Endothelial cell of umbilical vein (primary cell): Measurements from ENCODE around the gene FLACC1. TPM values are rescaled to one million over a fixed set of nuclear protein-coding genes. Genes with fewer than 3 reads are reported as not detected.

Experiments
- BruUV-seq: library from RNA; stranded (reverse); fragments of 400-500 nt; replicated peaks from 2 replicates; lab custom pipeline; 2021; lab: Mats Ljungman, UMichigan
- CTCF ChIA-PET: fragments of 300-600, 350-600 bp; sonication (Branson Sonifier 250); formaldehyde crosslinking; loops from one replicate; lab custom pipeline; 2021; ENCODE audit warnings: antibody characterized with exemption, inconsistent platforms; lab: Charles Lee
- POLR2A ChIA-PET: fragments of 300-600, 350-600 bp; sonication (Branson Sonifier 250); formaldehyde crosslinking; loops from one replicate; lab custom pipeline; 2021; ENCODE audit warnings: antibody characterized with exemption, inconsistent platforms; lab: Charles Lee
- DNase-seq: peaks from one replicate; pipeline ENCODE4 v3.0.0-alpha.2; 2011; ENCODE audit warnings: low read depth, low spot score
- FAIRE-seq: peaks from 2 replicates; lab custom pipeline; 2011; peaks lifted over from hg19 to GRCh38; lab: Jason Lieb, UNC
- H2AFZ ChIP-seq: 2 replicates; pipeline ENCODE4 v1.6.0; 2012; ENCODE audit warnings: low read depth, low read length, control low read depth, inconsistent platforms
- H3K27ac ChIP-seq: 2 replicates; pipeline ENCODE4 v1.5.1; 2011; ENCODE audit warnings: low read depth, mild to moderate bottlenecking, control low read depth, low read length, moderate library complexity; ENCODE audit not compliant: insufficient read depth
- H3K27me3 ChIP-seq, 2 experiments: 2 replicates each; pipeline versions ENCODE4 v1.6.0 to v1.6.1; 2011; ENCODE audit warnings: low read length in 2 of 2, mixed read lengths in 1 of 2; ENCODE audit not compliant: control insufficient read depth in 2 of 2, insufficient read depth in 2 of 2
- H3K36me3 ChIP-seq, 2 experiments: 2 replicates in 1 of 2; 3 replicates in 1 of 2; pipeline ENCODE4 v1.5.1; 2011; ENCODE audit warnings: low read length in 2 of 2, mild to moderate bottlenecking in 1 of 2, moderate library complexity in 1 of 2; ENCODE audit not compliant: control insufficient read depth in 2 of 2, insufficient read depth in 2 of 2; ENCODE audit errors: extremely low read depth in 1 of 2
- H3K4me1 ChIP-seq: 3 replicates; pipeline ENCODE4 v1.5.1; 2011; ENCODE audit warnings: mild to moderate bottlenecking, low read length; ENCODE audit not compliant: control insufficient read depth, insufficient read depth; ENCODE audit errors: extremely low read depth
- H3K4me2 ChIP-seq: 2 replicates; pipeline ENCODE4 v1.6.1; 2011; ENCODE audit warnings: low read length, control low read depth, mixed read lengths; ENCODE audit not compliant: insufficient read depth
- H3K4me3 ChIP-seq, 3 experiments: fragments of 200-600 bp in 1 of 3; sonication (generic), shearing (Covaris generic) in 1 of 3; replicated peaks in 1 of 3; 2 replicates each; pipeline ENCODE4 v1.5.1; 2011 to 2016; ENCODE audit warnings: control low read depth in 3 of 3, low read length in 3 of 3, mild to moderate bottlenecking in 2 of 3, inconsistent platforms in 1 of 3, low read depth in 1 of 3, moderate library complexity in 1 of 3; ENCODE audit not compliant: insufficient read depth in 1 of 3
- H3K79me2 ChIP-seq: 2 replicates; pipeline ENCODE4 v1.6.0; 2012; ENCODE audit warnings: low read length, inconsistent platforms; ENCODE audit not compliant: control insufficient read depth, insufficient read depth
- H3K9ac ChIP-seq: replicated peaks from 2 replicates; pipeline ENCODE3; 2011; ENCODE audit warnings: low read length, control low read depth; ENCODE audit not compliant: insufficient read depth; ENCODE audit errors: extremely low read depth
- H3K9me1 ChIP-seq: replicated peaks from 3 replicates; pipeline ENCODE4 v1.6.0; 2011; ENCODE audit warnings: mild to moderate bottlenecking, low read length; ENCODE audit not compliant: control insufficient read depth, insufficient read depth; ENCODE audit errors: extremely low read depth
- H3K9me3 ChIP-seq: replicated peaks from 2 replicates; pipeline ENCODE4 v1.5.1; 2012; ENCODE audit warnings: low read length, inconsistent platforms; ENCODE audit not compliant: control insufficient read depth, insufficient read depth
- H4K20me1 ChIP-seq: replicated peaks from 2 replicates; pipeline ENCODE3; 2011; ENCODE audit warnings: mild to moderate bottlenecking, low read length; ENCODE audit not compliant: control insufficient read depth, insufficient read depth; ENCODE audit errors: extremely low read depth
- EZH2 ChIP-seq: IDR thresholded peaks from 2 replicates; pipeline ENCODE4 v1.6.1; 2012; ENCODE audit warnings: borderline replicate concordance, low read depth, mild to moderate bottlenecking, moderate library complexity, low read length, inconsistent platforms; ENCODE audit not compliant: severe bottlenecking
- FOS ChIP-seq: IDR thresholded peaks from 2 replicates; pipeline ENCODE4 v1.6.1; 2011; ENCODE audit warnings: mild to moderate bottlenecking, low read length, moderate library complexity, borderline replicate concordance; ENCODE audit not compliant: insufficient read depth
- GATA2 ChIP-seq: IDR thresholded peaks from 2 replicates; pipeline ENCODE4 v1.7.0; 2011; ENCODE audit warnings: low read depth, mild to moderate bottlenecking, moderate library complexity, mixed read lengths, low read length; ENCODE audit not compliant: insufficient read length, insufficient read depth
- JUN ChIP-seq: IDR thresholded peaks from 2 replicates; pipeline ENCODE4 v1.6.1; 2011; ENCODE audit warnings: borderline replicate concordance, low read depth; ENCODE audit not compliant: insufficient read length, insufficient read depth
- MYC ChIP-seq: IDR thresholded peaks from one replicate; pipeline ENCODE4 v1.6.1; 2011; ENCODE audit warnings: mild to moderate bottlenecking, low read depth, low read length
- POLR2A ChIP-seq: IDR thresholded peaks from 2 replicates; pipeline ENCODE4 v1.6.1; 2012; ENCODE audit warnings: low read depth, mild to moderate bottlenecking, control low read depth, low read length
- POLR2AphosphoS5 ChIP-seq: IDR thresholded peaks from 2 replicates; pipeline ENCODE4 v1.6.1; 2012; ENCODE audit warnings: low read depth, mild to moderate bottlenecking, control low read depth, low read length, moderate library complexity; ENCODE audit not compliant: insufficient read depth
- dilution Hi-C: fragments of 300-500 bp; cut with MboI; formaldehyde crosslinking; loops from one replicate; pipeline ENCODE4 v1.15.0; 2019; ENCODE audit warnings: low sequenced_read_pairs; ENCODE audit not compliant: extremely low pct_ligation_motif_present
- intact Hi-C: fragments of 100-400 bp; cut with micrococcal nuclease; formaldehyde crosslinking; loops from one replicate; pipeline ENCODE4 v1.10.0; 2022
- polyA plus RNA-seq, 4 experiments: library from polyadenylated mRNA; depleted of rRNA in 3 of 4; stranded (reverse) in 3 of 4; unstranded in 1 of 4; fragments of >200 nt; gene quantifications; 2 replicates each; pipeline versions ENCODE4 v1.2.1 to v1.2.3, GENCODE V29; 2011 to 2012; ENCODE audit warnings: missing spikeins in 1 of 4
- total RNA-seq: library from RNA; stranded (reverse); gene quantifications from 2 replicates; pipeline ENCODE4 v1.2.3, GENCODE V29; 2021
- TF ChIP-seq, protein P1 (sequence below): IDR thresholded peaks from 2 replicates; pipeline ENCODE4 v1.6.1; 2011; ENCODE audit not compliant: insufficient read depth, insufficient read length
- TF ChIP-seq, protein P2 (sequence below), 2 donors: IDR thresholded peaks; 1 replicate in 1 of 2; 2 replicates in 1 of 2; pipeline ENCODE4 v1.5.1; 2011; ENCODE audit warnings: low read length in 2 of 2, mild to moderate bottlenecking in 2 of 2, moderate library complexity in 2 of 2, control low read depth in 1 of 2, inconsistent platforms in 1 of 2, low read depth in 1 of 2; ENCODE audit not compliant: insufficient read depth in 1 of 2; ENCODE audit errors: extremely low read depth in 1 of 2

The FLACC1 gene
- total and polyA plus RNA-seq, 2 donors (not counting 3 experiments of a cell fraction or from before 2014, with no cell fraction given), result 0.11 to 1.4 TPM

- no peak overlapping the region for H3K4me3 ChIP-seq
- no peak for TF ChIP-seq POLR2A
- TF ChIP-seq, protein P1, sequence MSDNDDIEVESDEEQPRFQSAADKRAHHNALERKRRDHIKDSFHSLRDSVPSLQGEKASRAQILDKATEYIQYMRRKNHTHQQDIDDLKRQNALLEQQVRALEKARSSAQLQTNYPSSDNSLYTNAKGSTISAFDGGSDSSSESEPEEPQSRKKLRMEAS, result no peak
- TF ChIP-seq POLR2AphosphoS5, result no peak
- no peak for TF ChIP-seq EZH2
- TF ChIP-seq FOS, result no peak
- TF ChIP-seq JUN, result no peak
- TF ChIP-seq GATA2, result no peak
- TF ChIP-seq MYC, result no peak
- TF ChIP-seq, protein P2, sequence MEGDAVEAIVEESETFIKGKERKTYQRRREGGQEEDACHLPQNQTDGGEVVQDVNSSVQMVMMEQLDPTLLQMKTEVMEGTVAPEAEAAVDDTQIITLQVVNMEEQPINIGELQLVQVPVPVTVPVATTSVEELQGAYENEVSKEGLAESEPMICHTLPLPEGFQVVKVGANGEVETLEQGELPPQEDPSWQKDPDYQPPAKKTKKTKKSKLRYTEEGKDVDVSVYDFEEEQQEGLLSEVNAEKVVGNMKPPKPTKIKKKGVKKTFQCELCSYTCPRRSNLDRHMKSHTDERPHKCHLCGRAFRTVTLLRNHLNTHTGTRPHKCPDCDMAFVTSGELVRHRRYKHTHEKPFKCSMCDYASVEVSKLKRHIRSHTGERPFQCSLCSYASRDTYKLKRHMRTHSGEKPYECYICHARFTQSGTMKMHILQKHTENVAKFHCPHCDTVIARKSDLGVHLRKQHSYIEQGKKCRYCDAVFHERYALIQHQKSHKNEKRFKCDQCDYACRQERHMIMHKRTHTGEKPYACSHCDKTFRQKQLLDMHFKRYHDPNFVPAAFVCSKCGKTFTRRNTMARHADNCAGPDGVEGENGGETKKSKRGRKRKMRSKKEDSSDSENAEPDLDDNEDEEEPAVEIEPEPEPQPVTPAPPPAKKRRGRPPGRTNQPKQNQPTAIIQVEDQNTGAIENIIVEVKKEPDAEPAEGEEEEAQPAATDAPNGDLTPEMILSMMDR (IDR thresholded peaks at IDR 0.05; ENCODE audit: extremely low read depth in 1 of 2, insufficient read depth in 1 of 2, low read depth in 1 of 2, low read length in 2 of 2), result no peak
- ChIA-PET CTCF (interaction anchor here (2.6 kb wide), 1 partner anchor 14 kb away, joined by 15 read pairs; no protein-coding TSS in a partner anchor), POLR2A (no interaction called here)
- H2AFZ ChIP-seq, result no peak overlapping the region
- H3K9me1 ChIP-seq, result no peaks in the 10 kb centered on the region
- no peaks in the 10 kb centered on the region for H4K20me1 ChIP-seq
- H3K4me1 ChIP-seq, result no peaks in the 10 kb centered on the region
- DNase-seq (no peak), FAIRE-seq (no peak)
- dilution Hi-C loops, result no loop called here
- no peak overlapping the region for H3K27ac ChIP-seq
- no peaks in the 10 kb centered on the region for H3K79me2 ChIP-seq
- H3K27me3 ChIP-seq, result no peaks in the 10 kb centered on the region
- H3K4me2 ChIP-seq, result no peak overlapping the region
- BruUV-seq, result no TSS peak
- H3K9ac ChIP-seq, result no peak overlapping the region
- no peaks in the 10 kb centered on the region for H3K36me3 ChIP-seq
- H3K9me3 ChIP-seq, result no peaks in the 10 kb centered on the region
- intact Hi-C loops, result no loop called here
These were observed 6.3 kb downstream of the FLACC1 start for GRCh38 chr2:201350879-201351278.
